HUES6 (cell line): Measurements from ENCODE around the gene LCN6.
"Not testable (repeated sequence)": the region's sequence is repeated elsewhere in the genome, so short reads cannot be mapped to it uniquely, and the experiment has no call there.

Source experiments
- H3K27ac ChIP-seq: 2 replicates; pipeline ENCODE4 v1.7.0; 2013; ENCODE audit warnings: low read depth, mild to moderate bottlenecking, low read length, inconsistent platforms
- H3K27me3 ChIP-seq: 2 replicates; pipeline ENCODE4 v1.6.1; 2013; ENCODE audit warnings: low read length; ENCODE audit not compliant: control insufficient read depth, insufficient read depth
- H3K36me3 ChIP-seq: 2 replicates; pipeline ENCODE4 v1.6.1; 2013; ENCODE audit warnings: low read length; ENCODE audit not compliant: control insufficient read depth, insufficient read depth
- H3K4me1 ChIP-seq: 2 replicates; pipeline ENCODE4 v1.6.1; 2013; ENCODE audit warnings: low read length; ENCODE audit not compliant: control insufficient read depth, insufficient read depth
- H3K4me3 ChIP-seq: 2 replicates; pipeline ENCODE4 v1.5.1; 2013; ENCODE audit warnings: low read depth, low read length
- H3K9ac ChIP-seq: one replicate; pipeline ENCODE4 v1.6.1; 2013; ENCODE audit warnings: mild to moderate bottlenecking, low read length
- H3K9me3 ChIP-seq: 2 replicates; pipeline ENCODE4 v1.6.1; 2013; ENCODE audit warnings: low read depth, low read length; ENCODE audit not compliant: control insufficient read depth, insufficient read depth

The LCN6 gene

GRCh38 chr9:136789523-136789937, 41.2 kb upstream of the LCN6 start:
- Histone ChIP-seq H3K4me3 (no peak overlapping the region), H3K27ac (no peak overlapping the region; the same call in 1 of the 2 replicates), H3K36me3 (peaks cover 6% of the 10 kb centered on the region; the same call in 1 of the 2 replicates), H3K27me3 (no peaks in the 10 kb centered on the region), H3K4me1 (peaks cover 20% of the 10 kb centered on the region), H3K9me3 (no peaks in the 10 kb centered on the region), H3K9ac (peak overlapping the region; percentile 25)

- H3K9me3 ChIP-seq, H3K36me3 ChIP-seq, H3K4me3 ChIP-seq, H3K27me3 ChIP-seq: not testable (repeated sequence)
- peak overlapping the region; percentile 57 for H3K9ac ChIP-seq
- peaks cover 20% of the 10 kb centered on the region for H3K4me1 ChIP-seq
- peak overlapping the region; percentile 39; the same call in 1 of the 2 replicates for H3K27ac ChIP-seq
Observed at GRCh38 chr9:136788644-136789522, 40.6 kb upstream of the LCN6 start.

- H3K9me3 ChIP-seq, result no peaks in the 10 kb centered on the region
- no peak overlapping the region; the same call in 1 of the 2 replicates for H3K4me3 ChIP-seq
- no peaks in the 10 kb centered on the region for H3K27me3 ChIP-seq
- H3K4me1 ChIP-seq, result peaks cover 16% of the 10 kb centered on the region
- H3K36me3 ChIP-seq, result peaks cover 4% of the 10 kb centered on the region; the same call in 1 of the 2 replicates
- no peak overlapping the region for H3K9ac ChIP-seq
- no peak overlapping the region for H3K27ac ChIP-seq
Observed at GRCh38 chr9:136787690-136788400, 39.5 kb upstream of the LCN6 start.

- H3K4me3 ChIP-seq, H3K36me3 ChIP-seq, H3K27me3 ChIP-seq, H3K9me3 ChIP-seq, H3K27ac ChIP-seq, H3K9ac ChIP-seq: not testable (repeated sequence)
- H3K4me1 ChIP-seq, result peaks cover 13% of the 10 kb centered on the region
Observed at GRCh38 chr9:136786983-136787382, 38.7 kb upstream of the LCN6 start.

GRCh38 chr9:136786451-136786850, 38.1 kb upstream of the LCN6 start:
- H3K27ac ChIP-seq, result no peak overlapping the region
- no peaks in the 10 kb centered on the region for H3K27me3 ChIP-seq
- H3K36me3 ChIP-seq, result no peaks in the 10 kb centered on the region
- peaks cover 13% of the 10 kb centered on the region for H3K4me1 ChIP-seq
- no peaks in the 10 kb centered on the region for H3K9me3 ChIP-seq
- H3K9ac ChIP-seq, result no peak overlapping the region
- no peak overlapping the region for H3K4me3 ChIP-seq

GRCh38 chr9:136785565-136786355, 37.4 kb upstream of the LCN6 start:
- H3K4me1 ChIP-seq, result peaks cover 13% of the 10 kb centered on the region
- H3K9me3 ChIP-seq, H3K4me3 ChIP-seq, H3K9ac ChIP-seq, H3K27me3 ChIP-seq, H3K27ac ChIP-seq, H3K36me3 ChIP-seq: not testable (repeated sequence)

GRCh38 chr9:136784997-136785361, 36.7 kb upstream of the LCN6 start:
- Histone ChIP-seq H3K9me3 (no peaks in the 10 kb centered on the region), H3K4me3 (no peak overlapping the region), H3K36me3 (no peaks in the 10 kb centered on the region), H3K27me3 (no peaks in the 10 kb centered on the region), H3K27ac (no peak overlapping the region), H3K9ac (no peak overlapping the region), H3K4me1 (peaks cover 9% of the 10 kb centered on the region; the same call in 1 of the 2 replicates)

- H3K4me1 ChIP-seq, result peaks cover 9% of the 10 kb centered on the region; the same call in 1 of the 2 replicates
- H3K9me3 ChIP-seq, result no peaks in the 10 kb centered on the region
- no peaks in the 10 kb centered on the region for H3K36me3 ChIP-seq
- no peak overlapping the region for H3K4me3 ChIP-seq
- no peaks in the 10 kb centered on the region for H3K27me3 ChIP-seq
- no peak overlapping the region for H3K9ac ChIP-seq
- H3K27ac ChIP-seq, result no peak overlapping the region
Observed at GRCh38 chr9:136784249-136784996, 36.1 kb upstream of the LCN6 start.

- H3K27ac ChIP-seq, result no peak overlapping the region
- no peaks in the 10 kb centered on the region for H3K36me3 ChIP-seq
- no peak overlapping the region for H3K9ac ChIP-seq
- H3K27me3 ChIP-seq, result peaks cover 13% of the 10 kb centered on the region; the same call in 1 of the 2 replicates
- H3K4me3 ChIP-seq, result no peak overlapping the region
- H3K9me3 ChIP-seq, result no peaks in the 10 kb centered on the region
- no peaks in the 10 kb centered on the region; the same call in 1 of the 2 replicates for H3K4me1 ChIP-seq
Observed at GRCh38 chr9:136782452-136782851, 34.1 kb upstream of the LCN6 start.

GRCh38 chr9:136779808-136780207, 31.5 kb upstream of the LCN6 start:
- Histone ChIP-seq H3K27ac (no peak overlapping the region), H3K4me1 (no peaks in the 10 kb centered on the region; the same call in 1 of the 2 replicates), H3K9ac (no peak overlapping the region), H3K27me3 (peaks cover 17% of the 10 kb centered on the region; the same call in 1 of the 2 replicates), H3K9me3 (no peaks in the 10 kb centered on the region), H3K36me3 (no peaks in the 10 kb centered on the region), H3K4me3 (no peak overlapping the region)
